ENCODE measurements around the gene STK17A. TPM values are rescaled to one million over a fixed set of nuclear protein-coding genes. Genes with fewer than 3 reads are reported as not detected.

Gene STK17A
- total RNA-seq, 1 donor from 2014 or later, result 30.8 TPM

DNA sequence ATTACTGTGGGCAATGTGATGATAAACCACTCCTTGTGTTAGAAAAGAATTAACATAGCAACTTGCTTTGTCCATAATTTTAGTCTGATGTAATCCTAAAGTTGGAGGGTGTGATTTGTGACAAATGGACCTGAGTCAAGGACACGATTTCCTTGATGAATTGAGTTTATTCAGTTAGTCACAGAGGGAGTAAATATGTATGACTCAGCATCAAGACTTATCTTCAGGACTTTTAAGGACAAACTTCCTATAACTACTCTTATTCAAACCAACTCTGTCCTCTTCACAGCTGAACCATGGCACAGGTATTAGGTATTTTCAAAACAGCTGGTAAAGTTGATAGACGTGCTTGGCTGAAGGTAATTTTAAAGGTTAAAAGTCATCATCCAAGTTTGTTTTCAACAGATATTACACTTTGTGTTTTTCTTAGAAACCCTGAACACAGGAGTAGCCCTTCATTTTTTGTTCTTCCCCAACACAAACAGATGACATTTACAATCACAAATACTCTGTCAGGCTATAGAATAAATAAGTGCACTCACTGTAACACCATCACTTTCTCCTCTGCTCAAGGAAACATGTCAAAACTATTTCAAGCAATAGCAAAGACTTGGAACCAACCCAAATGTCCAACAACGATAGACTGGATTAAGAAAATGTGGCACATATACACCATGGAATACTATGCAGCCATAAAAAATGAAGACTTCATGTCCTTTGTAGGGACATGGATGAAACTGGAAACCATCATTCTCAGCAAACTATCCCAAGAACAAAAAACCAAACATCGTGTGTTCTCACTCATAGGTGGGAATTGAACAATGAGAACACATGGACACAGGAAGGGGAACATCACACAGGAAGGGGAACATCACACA is 91.9 kb downstream of the STK17A start:
- peaks cover 21% of the 10 kb centered on the region for H3K9me3 Mint-ChIP-seq
- H3K36me3 Mint-ChIP-seq (ENCODE audit: low read depth), result peaks cover 38% of the 10 kb centered on the region
- peaks cover 49% of the 10 kb centered on the region for H3K4me1 Mint-ChIP-seq
- intact Hi-C loops (cut with micrococcal nuclease), result no loop called here
- peak overlapping the region; percentile 70 for H3K27ac Mint-ChIP-seq
- no peaks in the 10 kb centered on the region for H3K27me3 Mint-ChIP-seq
- no peak overlapping the region for H3K4me3 Mint-ChIP-seq
- no peak for DNase-seq

Other genes with a start within 250 kb of the STK17A start
- 79.0 and 79.3 TPM in 2 replicates for gene COA1, start 146.4 kb downstream of the STK17A start, total RNA-seq
- gene BLVRA, start 175.6 kb downstream of the STK17A start, total RNA-seq, result 39.9 and 43.4 TPM in 2 replicates

Data from activated CD4-positive, alpha-beta T cell treated with anti-CD3 and anti-CD28 coated beads, Interleukin-2, amount 10 ng/mL, durations not matched to agents 24 days and 14 days (primary cell).